K562 (cell line): ENCODE results near the gene NEURL1. TPM values are rescaled to one million over a fixed set of nuclear protein-coding genes. Genes with fewer than 3 reads are reported as not detected.

Experiments used
- ETV6 ChIP-seq, 3 experiments: fragments of 150-350 bp in 1 of 3; sonication (generic) in 1 of 3; formaldehyde crosslinking in 1 of 3; IDR thresholded peaks; 2 replicates each; pipeline versions ENCODE4 v1.6.1 to v1.8.0; 2014 to 2022; ENCODE audit warnings: borderline replicate concordance in 2 of 3, low read depth in 2 of 3, antibody characterized with exemption in 1 of 3, low read length in 1 of 3, mild to moderate bottlenecking in 1 of 3, missing genetic modification reagents in 1 of 3
- FOXM1 ChIP-seq, 2 experiments: fragments of 450-650 bp in 1 of 2; sonication (generic) in 1 of 2; formaldehyde crosslinking in 1 of 2; IDR thresholded peaks; 2 replicates each; pipeline versions ENCODE4 v1.6.1 to v1.9.0; 2017 to 2022; ENCODE audit warnings: low read depth in 2 of 2, mild to moderate bottlenecking in 2 of 2, missing genetic modification reagents in 1 of 2, moderate library complexity in 1 of 2
- SRSF3 ChIP-seq: fragments of 200-400 bp; formaldehyde crosslinking; IDR thresholded peaks from 2 replicates; pipeline ENCODE4 v1.6.1; 2016; ENCODE audit warnings: mild to moderate bottlenecking, low read length, moderate library complexity; ENCODE audit not compliant: insufficient read depth
- ZNF143 ChIP-seq: sonication (generic); formaldehyde crosslinking; IDR thresholded peaks from 2 replicates; pipeline ENCODE4 v1.9.0; 2022; ENCODE audit warnings: mild to moderate bottlenecking, missing genetic modification reagents
- polyA plus RNA-seq, 8 experiments: library from polyadenylated mRNA; depleted of rRNA in 4 of 8; stranded (reverse) in 5 of 8; unstranded in 3 of 8; fragments of >200 nt; fragmentation: Nextera tagmentation in 2 of 8; fragmentation: Illumina TruSeq in 1 of 8; extraction: Ambion mirVana in 2 of 8; extraction: Trizol in 1 of 8; gene quantifications; 2 replicates each; pipeline versions ENCODE4 v1.2.1 to v1.2.3, GENCODE V29; 2011 to 2014; ENCODE audit warnings: inconsistent platforms in 1 of 8, missing spikeins in 1 of 8
- total RNA-seq, 7 experiments: library from RNA; depleted of rRNA in 6 of 7; stranded (reverse); fragments of >200 nt in 6 of 7; fragmentation: Illumina TruSeq in 2 of 7; extraction: Trizol in 2 of 7; gene quantifications; 2 replicates each; pipeline versions ENCODE4 v1.2.1 to v1.2.3, GENCODE V29; 2011 to 2021; ENCODE audit warnings: low replicate concordance in 1 of 7
- TF ChIP-seq, protein P1 (sequence below): sonication (generic); formaldehyde crosslinking; IDR thresholded peaks from 2 replicates; pipeline ENCODE4 v1.8.0; 2022; ENCODE audit warnings: mild to moderate bottlenecking, missing genetic modification reagents

NEURL1 gene
- total and polyA plus RNA-seq, 9 of the 15 experiments (the other 6 are each of a cell fraction or from before 2014, with no cell fraction given) = 0.01 to 0.45 (median 0.16) TPM; not detected in 5

DNA sequence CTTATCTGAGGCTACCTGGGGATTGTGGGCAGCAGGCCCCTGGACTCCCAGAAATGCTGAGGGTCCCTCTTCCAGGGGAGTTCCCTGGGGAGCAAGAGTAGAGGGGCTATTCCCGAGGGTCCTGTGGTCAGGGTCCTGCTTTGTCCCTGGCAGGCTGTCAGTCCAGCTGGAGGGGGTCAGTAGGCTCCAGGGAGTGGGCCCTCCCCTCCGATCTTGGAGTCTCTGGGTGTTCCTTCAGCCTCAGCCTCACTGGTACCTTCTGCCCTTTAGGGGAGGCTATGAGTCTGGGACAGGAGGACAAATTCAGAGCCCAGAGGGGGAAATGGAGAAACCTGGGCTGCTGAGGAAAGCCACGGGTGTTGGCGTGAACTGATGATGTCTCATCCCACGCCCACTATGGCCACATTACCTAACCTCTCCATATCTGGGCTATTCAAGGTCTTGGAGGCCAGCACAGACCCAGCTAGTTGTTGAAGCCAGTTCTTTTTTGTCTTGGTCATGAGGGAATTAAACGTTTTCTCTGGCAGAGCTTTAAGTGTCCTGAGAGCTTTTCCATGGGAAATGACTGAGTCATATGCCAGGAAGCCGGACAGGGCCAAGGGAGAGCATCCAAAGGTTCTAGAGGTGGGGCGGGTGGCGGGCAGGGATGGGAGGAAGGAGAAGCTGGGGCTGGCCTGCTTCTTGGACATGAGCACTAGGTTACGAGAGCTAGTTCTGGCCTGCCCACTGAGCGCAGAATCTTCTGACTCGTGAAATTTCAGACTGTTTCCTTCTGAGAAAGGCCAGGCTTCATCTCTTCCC, 47.5 kb upstream of the NEURL1 start (continued):
- TF ChIP-seq, protein P1, sequence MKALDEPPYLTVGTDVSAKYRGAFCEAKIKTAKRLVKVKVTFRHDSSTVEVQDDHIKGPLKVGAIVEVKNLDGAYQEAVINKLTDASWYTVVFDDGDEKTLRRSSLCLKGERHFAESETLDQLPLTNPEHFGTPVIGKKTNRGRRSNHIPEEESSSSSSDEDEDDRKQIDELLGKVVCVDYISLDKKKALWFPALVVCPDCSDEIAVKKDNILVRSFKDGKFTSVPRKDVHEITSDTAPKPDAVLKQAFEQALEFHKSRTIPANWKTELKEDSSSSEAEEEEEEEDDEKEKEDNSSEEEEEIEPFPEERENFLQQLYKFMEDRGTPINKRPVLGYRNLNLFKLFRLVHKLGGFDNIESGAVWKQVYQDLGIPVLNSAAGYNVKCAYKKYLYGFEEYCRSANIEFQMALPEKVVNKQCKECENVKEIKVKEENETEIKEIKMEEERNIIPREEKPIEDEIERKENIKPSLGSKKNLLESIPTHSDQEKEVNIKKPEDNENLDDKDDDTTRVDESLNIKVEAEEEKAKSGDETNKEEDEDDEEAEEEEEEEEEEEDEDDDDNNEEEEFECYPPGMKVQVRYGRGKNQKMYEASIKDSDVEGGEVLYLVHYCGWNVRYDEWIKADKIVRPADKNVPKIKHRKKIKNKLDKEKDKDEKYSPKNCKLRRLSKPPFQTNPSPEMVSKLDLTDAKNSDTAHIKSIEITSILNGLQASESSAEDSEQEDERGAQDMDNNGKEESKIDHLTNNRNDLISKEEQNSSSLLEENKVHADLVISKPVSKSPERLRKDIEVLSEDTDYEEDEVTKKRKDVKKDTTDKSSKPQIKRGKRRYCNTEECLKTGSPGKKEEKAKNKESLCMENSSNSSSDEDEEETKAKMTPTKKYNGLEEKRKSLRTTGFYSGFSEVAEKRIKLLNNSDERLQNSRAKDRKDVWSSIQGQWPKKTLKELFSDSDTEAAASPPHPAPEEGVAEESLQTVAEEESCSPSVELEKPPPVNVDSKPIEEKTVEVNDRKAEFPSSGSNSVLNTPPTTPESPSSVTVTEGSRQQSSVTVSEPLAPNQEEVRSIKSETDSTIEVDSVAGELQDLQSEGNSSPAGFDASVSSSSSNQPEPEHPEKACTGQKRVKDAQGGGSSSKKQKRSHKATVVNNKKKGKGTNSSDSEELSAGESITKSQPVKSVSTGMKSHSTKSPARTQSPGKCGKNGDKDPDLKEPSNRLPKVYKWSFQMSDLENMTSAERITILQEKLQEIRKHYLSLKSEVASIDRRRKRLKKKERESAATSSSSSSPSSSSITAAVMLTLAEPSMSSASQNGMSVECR (CRISPR knock-in tag) = no peak
- TF ChIP-seq FOXM1 (IDR thresholded peaks at IDR 0.05; ENCODE audit: low read depth) (no peak), FOXM1 (CRISPR knock-in tag; IDR thresholded peaks at IDR 0.05; ENCODE audit: low read depth) (no peak), ZNF143 (CRISPR knock-in tag) (no peak), SRSF3 (no peak), ETV6 (IDR thresholded peaks at IDR 0.05; ENCODE audit: borderline replicate concordance in 1 of 2, low read depth in 2 of 2, low read length in 1 of 2) (no peak), ETV6 (CRISPR knock-in tag; IDR thresholded peaks at IDR 0.05; ENCODE audit: borderline replicate concordance) (no peak)
